ENCODE measurements around the gene TBL3.

Gene TBL3

GRCh38 chr16:2015947-2016208 is 44.0 kb downstream of the TBL3 start:
- H3K27ac ChIP-seq: peak overlapping the region; percentile 89
- TF ChIP-seq CTCF (conservative IDR thresholded peaks at IDR 0.05) (no peak), ZFX (IDR thresholded peaks at IDR 0.05) (no peak)

GRCh38 chr16:2016407-2016922 is 44.6 kb downstream of the TBL3 start:
- TF ChIP-seq ZFX (IDR thresholded peaks at IDR 0.05): no peak
- peak; percentile 68 for TF ChIP-seq CTCF (conservative IDR thresholded peaks at IDR 0.05)
- H3K27ac ChIP-seq: peak overlapping the region; percentile 89

GRCh38 chr16:2019518-2019920 is 47.7 kb downstream of the TBL3 start, which contains the start of gene NPW:
Gene NPW (plus strand): TSS chr16:2019785.
- TF ChIP-seq CTCF (conservative IDR thresholded peaks at IDR 0.05) (no peak), ZFX (IDR thresholded peaks at IDR 0.05) (no peak)

GRCh38 chr16:2019921-2020831 is 48.3 kb downstream of the TBL3 start:
- no peak overlapping the region for H3K27ac ChIP-seq
- no peak for TF ChIP-seq CTCF (conservative IDR thresholded peaks at IDR 0.05)

More at GRCh38 chr16:2019518-2019920, 47.7 kb downstream of the TBL3 start, which contains the start of gene NPW:
- H3K27ac ChIP-seq: no peak within 1 kb of the TSS

GRCh38 chr16:2022723-2023091 is 50.9 kb downstream of the TBL3 start:
- H3K27ac ChIP-seq: peak overlapping the region; percentile 74
- TF ChIP-seq CTCF (conservative IDR thresholded peaks at IDR 0.05) (no peak), ZFX (IDR thresholded peaks at IDR 0.05) (no peak)

GRCh38 chr16:2023092-2024031 is 51.5 kb downstream of the TBL3 start:
- TF ChIP-seq ZFX (IDR thresholded peaks at IDR 0.05) (no peak), CTCF (conservative IDR thresholded peaks at IDR 0.05) (peak; percentile 94)
- H3K27ac ChIP-seq: peak overlapping the region; percentile 74

Measured in C4-2B (cell line).